Right lung (tissue), 10 donors: ENCODE results near the gene PHETA1. TPM values are rescaled to one million over a fixed set of nuclear protein-coding genes. Genes with fewer than 3 reads are reported as not detected.

Experiments used
- DNase-seq, 2 donors: peaks; one replicate each; pipeline ENCODE4 v3.0.0-alpha.2; 2013
- long read RNA-seq, 8 donors: transcript quantifications; one replicate each; lab custom pipeline, GENCODE V29; 2026
- polyA plus RNA-seq, 5 donors: library from polyadenylated mRNA; unstranded; fragments of 120-200 nt; gene quantifications; one replicate each; pipeline versions ENCODE4 v1.2.1 to v1.2.3, GENCODE V29; 2013; ENCODE audit warnings: inconsistent platforms in 1 of 5, low replicate concordance in 1 of 5; ENCODE audit not compliant: insufficient read length in 5 of 5, insufficient read depth in 1 of 5

The PHETA1 gene
- polyA plus RNA-seq: 10 to 100 TPM in 2 of 5 donors, 1 to 10 TPM in 3; 6.2 to 14.9 (median 9.3) TPM
- long read RNA-seq, donor 1: 0 reads
- long read RNA-seq, donor 2, partial matches to known transcripts: 0 of 1 reads
- long read RNA-seq, donor 2, other reads (novel, unspliced or antisense): 0 of 1 reads
- long read RNA-seq, donor 3: 0 reads
- long read RNA-seq, donor 4: 0 reads
- long read RNA-seq, donor 5, partial matches to known transcripts: 5 of 5 reads
- long read RNA-seq, donor 5, other reads (novel, unspliced or antisense): 0 of 5 reads
- long read RNA-seq, donor 6: 0 reads
- long read RNA-seq, donor 7, partial matches to known transcripts: 89 of 89 reads
- long read RNA-seq, donor 7, other reads (novel, unspliced or antisense): 0 of 89 reads
- long read RNA-seq, donor 8: 0 reads

DNA sequence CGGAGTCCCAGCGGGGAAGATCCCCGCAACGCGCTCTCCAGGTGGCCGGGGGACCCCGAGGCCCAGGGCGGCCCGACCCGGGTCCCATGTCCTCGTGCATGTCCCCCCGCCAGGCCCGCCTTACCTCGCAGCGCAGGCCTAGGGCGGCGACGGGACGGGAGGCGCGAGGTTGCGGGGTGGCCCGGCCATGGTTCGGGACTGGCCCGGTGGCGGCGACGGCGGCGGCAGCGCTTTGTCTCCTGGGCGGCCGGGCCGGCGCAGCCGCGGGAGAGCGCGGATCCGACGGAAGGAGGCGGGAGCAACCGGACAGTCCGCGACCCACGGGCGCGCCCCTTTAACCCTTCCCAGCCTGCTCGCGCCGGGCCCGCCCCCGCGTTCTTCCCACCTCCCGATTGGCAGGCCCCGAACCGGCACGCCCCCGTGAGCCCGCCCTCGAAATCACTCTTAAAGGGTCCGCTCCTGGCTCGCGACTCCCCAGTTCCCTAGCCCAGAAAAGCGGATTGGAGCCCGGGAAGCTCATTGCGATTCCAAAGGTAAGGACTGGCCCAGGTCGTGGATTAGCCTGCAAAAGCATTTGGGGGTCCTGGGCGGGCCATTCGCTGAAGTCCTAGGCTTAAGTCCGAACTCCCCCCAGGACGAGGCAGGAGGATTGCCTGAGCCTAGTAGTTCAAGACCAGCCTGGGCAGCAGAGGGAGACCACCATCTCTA, at the start of gene PHETA1:
PHETA1 (minus strand) TSS at position 308 of the 708 bp plus-strand sequence. CDS start 5,668 bp downstream, outside the sequence.
- DNase-seq: peak; percentile 85 to 87

DNA sequence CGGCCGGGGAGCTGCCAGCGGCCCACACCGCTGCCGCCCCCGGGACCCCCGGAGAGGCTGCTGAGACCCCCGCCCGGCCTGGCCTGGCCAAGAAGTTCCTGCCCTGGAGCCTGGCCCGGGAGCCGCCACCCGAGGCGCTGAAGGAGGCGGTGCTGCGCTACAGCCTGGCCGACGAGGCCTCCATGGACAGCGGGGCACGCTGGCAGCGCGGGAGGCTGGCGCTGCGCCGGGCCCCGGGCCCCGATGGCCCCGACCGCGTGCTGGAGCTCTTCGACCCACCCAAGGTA, 49.6 kb upstream of the PHETA1 start:
- DNase-seq: no peak

DNA sequence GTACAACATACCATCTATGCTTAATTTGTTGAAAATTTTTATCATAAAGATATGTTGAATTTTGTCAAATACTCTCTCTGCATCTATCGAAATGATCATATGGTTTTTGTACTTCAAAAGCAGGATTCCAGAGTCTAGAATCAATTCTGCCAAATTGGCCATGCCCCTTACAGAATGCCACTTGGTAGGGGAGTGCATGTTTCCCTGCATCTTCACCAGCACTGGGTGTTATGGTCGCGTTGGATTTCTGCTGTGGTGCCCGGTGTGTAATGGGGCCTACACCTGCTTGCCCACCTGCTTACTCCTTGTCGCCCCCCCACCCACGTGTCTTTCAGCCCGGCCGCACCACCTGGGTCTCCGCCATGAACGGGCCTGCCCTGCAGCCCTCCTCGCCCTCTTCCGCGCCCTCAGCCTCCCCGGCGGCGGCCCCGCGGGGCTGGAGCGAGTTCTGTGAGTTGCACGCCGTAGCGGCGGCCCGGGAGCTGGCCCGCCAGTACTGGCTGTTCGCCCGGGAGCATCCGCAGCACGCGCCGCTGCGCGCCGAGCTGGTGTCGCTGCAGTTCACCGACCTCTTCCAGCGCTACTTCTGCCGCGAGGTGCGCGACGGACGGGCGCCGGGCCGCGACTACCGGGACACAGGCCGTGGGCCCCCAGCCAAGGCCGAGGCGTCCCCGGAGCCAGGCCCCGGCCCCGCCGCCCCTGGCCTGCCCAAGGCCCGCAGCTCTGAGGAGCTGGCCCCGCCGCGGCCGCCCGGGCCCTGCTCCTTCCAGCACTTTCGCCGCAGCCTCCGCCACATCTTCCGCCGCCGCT, 49.1 kb upstream of the PHETA1 start:
- DNase-seq: no peak

GRCh38 chr12:111417290-111417689, 48.4 kb upstream of the PHETA1 start:
- no peak for DNase-seq

- no peak for DNase-seq
These were observed 45.9 kb upstream of the PHETA1 start for GRCh38 chr12:111414711-111415252.

GRCh38 chr12:111413442-111414086, 44.7 kb upstream of the PHETA1 start:
- DNase-seq: no peak

DNA sequence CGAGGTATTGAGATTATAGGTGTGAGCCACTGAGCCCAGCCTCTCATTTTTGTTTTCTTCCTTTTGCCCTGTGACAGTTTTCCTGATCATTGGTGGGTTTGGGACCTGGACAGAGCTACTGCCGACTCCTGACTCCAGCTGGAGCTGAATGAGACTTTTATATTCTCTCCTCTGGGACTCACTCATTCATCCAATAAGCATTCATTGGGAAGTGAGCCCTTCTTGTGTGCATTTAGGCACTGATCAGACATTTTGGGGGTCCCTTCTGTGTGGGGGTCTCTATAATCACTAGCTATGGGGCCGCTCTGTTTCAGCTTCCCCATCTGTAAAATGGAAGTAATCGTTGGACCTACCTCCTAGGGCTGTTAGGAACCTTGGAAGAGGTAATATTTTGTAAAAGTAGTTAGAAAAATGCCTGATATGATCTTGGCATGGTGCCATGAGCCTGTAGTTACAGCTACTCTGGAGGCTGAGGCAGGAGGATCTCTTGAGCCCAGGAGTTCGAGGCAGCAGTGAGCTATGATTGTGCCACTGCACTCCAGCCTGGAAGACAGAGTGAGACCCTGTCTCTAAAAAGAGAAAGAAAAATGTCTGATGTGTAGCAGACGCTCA, 44.0 kb upstream of the PHETA1 start:
- DNase-seq: no peak

DNA sequence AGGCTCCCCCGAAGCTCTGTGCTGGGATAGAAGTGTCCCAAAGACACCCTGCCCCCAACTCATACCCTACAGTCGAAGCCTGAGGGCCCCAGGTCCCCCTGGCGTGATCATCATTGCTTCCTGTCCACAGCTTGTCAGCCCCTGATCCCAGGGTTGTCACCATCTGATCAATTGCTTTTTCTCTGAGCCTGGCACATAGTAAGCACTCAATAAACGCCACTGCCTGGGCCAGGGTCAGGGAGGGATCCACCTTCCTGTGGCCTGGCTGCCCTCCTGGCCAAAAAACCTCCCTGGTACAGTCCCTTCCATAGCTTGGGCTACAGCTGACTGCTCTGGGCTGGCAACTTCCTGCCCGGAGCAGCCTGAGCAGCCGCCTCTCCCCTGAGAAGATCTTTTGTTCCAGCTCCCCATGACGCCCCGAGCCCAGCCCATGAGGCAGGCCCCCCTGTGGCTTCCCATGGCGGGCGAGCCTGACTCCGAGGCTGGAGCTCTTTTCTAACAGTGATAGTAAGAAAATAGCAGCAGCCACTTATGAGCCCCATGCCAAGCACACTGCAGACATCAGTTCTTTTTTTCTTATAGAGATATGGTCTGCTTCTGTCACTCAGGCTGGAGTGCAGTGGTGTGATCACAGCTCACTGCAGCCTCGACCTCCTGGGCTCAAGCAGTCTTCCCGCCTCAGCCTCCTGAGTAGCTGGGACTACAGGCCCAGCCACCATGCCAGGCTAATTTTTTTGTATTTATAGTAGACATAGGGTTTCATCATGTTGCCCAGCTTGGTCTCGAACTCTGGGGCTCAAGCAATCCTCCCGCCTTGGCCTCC, 43.3 kb upstream of the PHETA1 start:
- DNase-seq: no peak

- DNase-seq: no peak
These were observed 42.4 kb upstream of the PHETA1 start for GRCh38 chr12:111411185-111411764.

GRCh38 chr12:111410431-111411184, 41.7 kb upstream of the PHETA1 start:
- DNase-seq: no peak

DNA sequence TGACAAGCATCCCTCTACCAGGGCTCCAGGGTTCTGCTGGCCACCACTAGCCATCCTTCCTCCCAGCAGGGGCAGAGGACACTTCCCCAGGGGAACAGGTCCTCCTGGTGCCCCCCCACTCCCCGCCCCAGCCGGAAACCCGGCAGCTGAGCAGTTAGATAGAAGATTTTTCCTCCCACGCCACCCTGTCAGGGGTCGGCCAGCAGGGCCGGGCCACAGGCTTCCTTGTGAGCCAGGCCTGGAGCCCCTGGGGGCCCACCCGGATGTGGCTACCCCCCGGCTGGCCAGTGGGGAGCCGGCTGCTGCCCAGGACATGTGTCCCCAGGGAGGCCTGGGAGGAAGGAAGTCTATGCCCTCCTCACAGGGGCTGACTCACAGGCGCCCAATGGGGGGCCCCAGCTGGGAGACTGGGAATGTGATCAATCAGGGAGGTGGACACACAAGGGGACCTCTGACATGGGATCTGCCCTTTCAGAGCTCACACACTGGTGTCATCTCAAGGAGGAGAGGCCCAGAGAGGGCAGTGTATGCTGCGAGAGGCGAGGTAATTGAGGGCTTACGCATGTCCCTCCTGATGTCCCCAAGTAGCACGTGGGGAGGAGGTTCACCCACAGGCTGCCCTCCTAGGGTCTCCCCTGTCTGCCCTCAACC, 41.0 kb upstream of the PHETA1 start:
- no peak for DNase-seq

GRCh38 chr12:111409403-111409779, 40.5 kb upstream of the PHETA1 start:
- no peak for DNase-seq

GRCh38 chr12:111408686-111409402, 39.9 kb upstream of the PHETA1 start:
- no peak for DNase-seq

DNA sequence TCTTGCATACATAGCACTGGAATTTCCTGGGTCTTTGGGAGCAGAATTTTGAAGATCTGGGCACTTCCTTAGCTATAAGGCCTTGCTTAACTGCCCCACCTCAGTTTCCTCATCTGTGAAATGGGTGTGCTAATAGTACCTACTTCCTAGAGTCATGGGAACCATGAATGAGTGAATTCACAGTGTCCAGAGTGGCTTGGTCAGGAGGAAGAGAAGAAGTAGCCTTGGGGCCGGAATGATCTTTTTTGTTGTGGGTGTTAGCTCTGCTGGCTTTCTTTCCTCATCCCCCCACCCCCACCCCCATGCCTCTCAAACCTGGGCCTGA, 39.2 kb upstream of the PHETA1 start:
- DNase-seq: no peak

DNA sequence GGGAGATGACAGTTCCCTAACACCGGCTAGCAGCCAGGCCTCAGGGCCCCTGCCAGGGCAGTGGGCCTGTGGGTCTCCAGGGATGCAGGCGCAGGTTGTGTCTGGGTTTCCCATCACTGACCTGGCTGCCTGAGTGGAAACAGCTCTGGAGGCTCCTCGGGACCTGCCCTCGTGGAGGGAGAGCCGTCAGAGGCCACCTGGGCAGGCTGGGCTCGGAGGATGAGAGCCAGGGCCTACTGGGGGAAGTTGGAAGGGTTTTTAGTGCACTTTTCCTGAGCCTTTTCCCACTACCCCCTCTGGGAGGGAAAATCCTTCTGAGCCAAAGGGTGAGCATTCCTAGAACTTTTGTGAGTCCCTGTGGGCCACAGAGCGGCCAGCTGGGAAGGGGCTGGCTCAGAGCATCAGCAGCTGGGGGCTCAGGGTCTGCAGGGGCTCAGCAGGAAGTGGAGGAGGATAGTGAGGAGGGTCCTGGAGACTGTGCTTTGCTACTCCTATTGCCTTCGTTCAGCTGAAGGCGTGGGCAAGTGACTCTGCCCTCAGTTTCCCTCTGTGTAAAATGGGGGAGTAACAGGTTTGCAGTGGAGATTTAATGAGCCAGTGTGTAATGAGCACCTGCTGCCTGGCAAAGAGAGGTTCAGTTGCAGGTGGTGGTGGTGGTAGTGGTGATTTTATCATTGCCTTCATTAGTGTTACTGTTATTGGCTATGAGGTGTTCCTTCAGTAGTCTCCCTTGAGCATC, 38.7 kb upstream of the PHETA1 start:
- no peak for DNase-seq

DNA sequence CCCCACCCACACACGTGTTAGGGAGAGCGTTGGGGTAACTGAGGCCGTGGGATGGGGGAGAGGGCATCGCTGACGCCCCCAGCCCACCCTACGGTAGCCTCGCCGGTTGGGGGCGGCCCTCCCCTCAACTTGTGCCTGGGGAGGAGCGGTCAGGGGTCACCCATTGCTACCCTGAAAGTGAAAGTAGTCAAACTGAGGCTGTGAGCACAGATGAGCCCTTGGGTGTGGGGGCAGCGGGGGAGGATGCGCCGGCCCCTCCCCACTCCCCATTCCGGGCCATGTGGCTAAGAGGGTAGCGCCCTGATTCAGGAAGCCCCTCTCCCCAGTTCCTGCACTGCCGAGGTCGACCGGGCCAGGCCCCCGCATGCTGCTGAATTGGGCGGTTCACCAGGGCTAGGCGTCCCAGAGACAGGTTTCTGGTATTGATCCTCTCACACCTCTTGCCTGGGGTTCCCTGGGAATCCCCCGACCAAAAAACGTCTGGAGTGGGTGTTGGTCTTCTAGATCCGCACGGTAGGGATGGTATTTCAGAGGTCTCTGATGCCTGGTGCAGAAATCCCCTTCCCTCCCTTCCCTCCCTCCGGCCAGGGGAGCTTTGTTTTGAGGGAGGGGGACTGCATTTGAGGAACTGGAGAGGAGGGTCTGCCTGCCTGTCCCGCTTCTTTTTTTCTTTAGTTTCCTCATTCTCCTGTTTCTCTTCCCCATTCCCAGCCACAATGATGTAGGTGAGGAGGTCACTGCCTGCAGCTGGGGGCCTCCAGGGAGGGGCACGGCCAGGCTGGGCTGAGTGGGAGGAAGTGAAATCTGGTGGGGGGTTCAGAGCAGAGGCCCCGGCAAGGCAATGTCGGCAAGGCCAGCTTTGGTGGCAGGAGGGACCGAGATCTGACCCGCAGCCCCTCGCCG, 37.8 kb upstream of the PHETA1 start:
- no peak for DNase-seq
